Upper lobe of left lung (tissue), 4 donors: ENCODE measurements around the gene BCAS3.
"Not testable (repeated sequence)": the region's sequence is repeated elsewhere in the genome, so short reads cannot be mapped to it uniquely, and the experiment has no call there.

Experiments used
- EP300 ChIP-seq, 4 donors: sonication (generic); formaldehyde crosslinking; IDR thresholded peaks; one replicate each; pipeline ENCODE4 v1.5.1; 2017; ENCODE audit warnings: antibody characterized with exemption in 4 of 4, control low read depth in 2 of 4
- POLR2A ChIP-seq, 4 donors: fragments of 450-650 bp; IDR thresholded peaks; one replicate each; pipeline ENCODE4 v1.5.1; 2016 to 2017; ENCODE audit warnings: antibody characterized with exemption in 4 of 4, mild to moderate bottlenecking in 2 of 4
- TF ChIP-seq, protein P1 (sequence below), 6 experiments: fragments of 450-650 bp in 4 of 6; fragments of 200-600 bp in 2 of 6; sonication (generic) in 2 of 6; IDR thresholded peaks; one replicate each; pipeline ENCODE4 v1.5.1; 2016 to 2019; ENCODE audit warnings: antibody characterized with exemption in 6 of 6

GRCh38 chr17:60814941-60815340 is 137.3 kb downstream of the BCAS3 start:
- TF ChIP-seq, protein P1, sequence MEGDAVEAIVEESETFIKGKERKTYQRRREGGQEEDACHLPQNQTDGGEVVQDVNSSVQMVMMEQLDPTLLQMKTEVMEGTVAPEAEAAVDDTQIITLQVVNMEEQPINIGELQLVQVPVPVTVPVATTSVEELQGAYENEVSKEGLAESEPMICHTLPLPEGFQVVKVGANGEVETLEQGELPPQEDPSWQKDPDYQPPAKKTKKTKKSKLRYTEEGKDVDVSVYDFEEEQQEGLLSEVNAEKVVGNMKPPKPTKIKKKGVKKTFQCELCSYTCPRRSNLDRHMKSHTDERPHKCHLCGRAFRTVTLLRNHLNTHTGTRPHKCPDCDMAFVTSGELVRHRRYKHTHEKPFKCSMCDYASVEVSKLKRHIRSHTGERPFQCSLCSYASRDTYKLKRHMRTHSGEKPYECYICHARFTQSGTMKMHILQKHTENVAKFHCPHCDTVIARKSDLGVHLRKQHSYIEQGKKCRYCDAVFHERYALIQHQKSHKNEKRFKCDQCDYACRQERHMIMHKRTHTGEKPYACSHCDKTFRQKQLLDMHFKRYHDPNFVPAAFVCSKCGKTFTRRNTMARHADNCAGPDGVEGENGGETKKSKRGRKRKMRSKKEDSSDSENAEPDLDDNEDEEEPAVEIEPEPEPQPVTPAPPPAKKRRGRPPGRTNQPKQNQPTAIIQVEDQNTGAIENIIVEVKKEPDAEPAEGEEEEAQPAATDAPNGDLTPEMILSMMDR (IDR thresholded peaks at IDR 0.05), result not testable (repeated sequence)
- not testable (repeated sequence) for TF ChIP-seq POLR2A, EP300 (IDR thresholded peaks at IDR 0.05)
